Neuronal stem cell (in vitro differentiated cells): Measurements from ENCODE around the gene RALB.

Source experiments
- DNase-seq: peaks from one replicate; pipeline ENCODE4 v3.0.0-alpha.2; 2013; ENCODE audit warnings: low spot score
- H2AFZ ChIP-seq: one replicate; pipeline ENCODE4 v1.6.1; 2013; ENCODE audit warnings: mild to moderate bottlenecking, low read length, inconsistent platforms
- H2AK5ac ChIP-seq: 2 replicates; pipeline ENCODE4 v1.6.1; 2013; ENCODE audit warnings: low read depth, mild to moderate bottlenecking, inconsistent platforms, low read length, moderate library complexity, mixed read lengths
- H2BK120ac ChIP-seq: 2 replicates; pipeline ENCODE4 v1.6.1; 2013; ENCODE audit warnings: low read depth, mild to moderate bottlenecking, inconsistent platforms, low read length, moderate library complexity, mixed read lengths
- H2BK12ac ChIP-seq: one replicate; pipeline ENCODE4 v1.6.1; 2013; ENCODE audit warnings: low read length, inconsistent platforms
- H2BK15ac ChIP-seq: 2 replicates; pipeline ENCODE4 v1.6.1; 2013; ENCODE audit warnings: mild to moderate bottlenecking, low read length, inconsistent platforms, mixed read lengths
- H2BK5ac ChIP-seq: one replicate; pipeline ENCODE4 v1.6.1; 2013; ENCODE audit warnings: inconsistent platforms, mild to moderate bottlenecking, low read length, moderate library complexity
- H3K14ac ChIP-seq: one replicate; pipeline ENCODE4 v1.6.1; 2013; ENCODE audit warnings: low read length, inconsistent platforms
- H3K18ac ChIP-seq: 2 replicates; pipeline ENCODE4 v1.6.1; 2013; ENCODE audit warnings: low read length, inconsistent platforms
- H3K23ac ChIP-seq: 2 replicates; pipeline ENCODE4 v1.6.1; 2013; ENCODE audit warnings: low read depth, mild to moderate bottlenecking, mixed read lengths, low read length, inconsistent platforms; ENCODE audit not compliant: poor library complexity
- H3K27ac ChIP-seq: replicated peaks from 3 replicates; pipeline ENCODE4 v1.5.1; 2013; ENCODE audit warnings: low read length, inconsistent platforms
- H3K27me3 ChIP-seq, 3 experiments: 2 replicates each; pipeline ENCODE4 v1.6.1; 2013; ENCODE audit warnings: low read length in 3 of 3, mild to moderate bottlenecking in 2 of 3, inconsistent platforms in 1 of 3, low read depth in 1 of 3, mixed read lengths in 1 of 3, moderate library complexity in 1 of 3; ENCODE audit not compliant: control insufficient read depth in 3 of 3, insufficient read depth in 3 of 3
- H3K36me3 ChIP-seq, 2 donors: replicated peaks in 1 of 2; 2 replicates each; pipeline ENCODE4 v1.6.1; 2013; ENCODE audit warnings: low read length in 2 of 2; ENCODE audit not compliant: control insufficient read depth in 2 of 2, insufficient read depth in 2 of 2
- H3K4ac ChIP-seq: 2 replicates; pipeline ENCODE4 v1.6.1; 2013; ENCODE audit warnings: inconsistent platforms, mild to moderate bottlenecking, low read length, moderate library complexity
- H3K4me1 ChIP-seq, 2 donors: 1 replicate in 1 of 2; 2 replicates in 1 of 2; pipeline ENCODE4 v1.6.1; 2013; ENCODE audit warnings: low read length in 2 of 2, low read depth in 1 of 2; ENCODE audit not compliant: control insufficient read depth in 2 of 2, insufficient read depth in 1 of 2
- H3K4me2 ChIP-seq: one replicate; pipeline ENCODE4 v1.6.1; 2013; ENCODE audit warnings: mild to moderate bottlenecking, low read length, inconsistent platforms; ENCODE audit not compliant: insufficient read depth, poor library complexity, severe bottlenecking
- H3K4me3 ChIP-seq, 2 donors: 2 replicates each; pipeline ENCODE4 v1.5.1; 2013; ENCODE audit warnings: low read length in 2 of 2, mild to moderate bottlenecking in 2 of 2, inconsistent platforms in 1 of 2, moderate library complexity in 1 of 2
- H3K79me1 ChIP-seq: one replicate; pipeline ENCODE4 v1.6.1; 2013; ENCODE audit warnings: low read depth, mild to moderate bottlenecking, inconsistent platforms, low read length, moderate library complexity
- H3K9ac ChIP-seq: one replicate; pipeline ENCODE4 v1.6.1; 2013; ENCODE audit warnings: mild to moderate bottlenecking, low read depth, low read length, inconsistent platforms; ENCODE audit not compliant: poor library complexity
- H3K9me3 ChIP-seq, 2 donors: replicated peaks in 1 of 2; 2 replicates each; pipeline versions ENCODE3 to v1.6.1; 2013; ENCODE audit warnings: low read length in 2 of 2, mild to moderate bottlenecking in 2 of 2, inconsistent platforms in 1 of 2, low read depth in 1 of 2, mixed read lengths in 1 of 2, moderate library complexity in 1 of 2; ENCODE audit not compliant: control insufficient read depth in 2 of 2, insufficient read depth in 1 of 2
- H4K8ac ChIP-seq: one replicate; pipeline ENCODE4 v1.6.1; 2013; ENCODE audit warnings: low read depth, mild to moderate bottlenecking, inconsistent platforms, low read length, moderate library complexity
- H4K91ac ChIP-seq: one replicate; pipeline ENCODE4 v1.6.1; 2013; ENCODE audit warnings: low read length, low read depth, mild to moderate bottlenecking, inconsistent platforms; ENCODE audit not compliant: poor library complexity
- WGBS, 2 donors: extraction: QIAGEN DNeasy Blood & Tissue Kit; methylation state at CpG; one replicate each; pipeline ENCODE4 v1.1.7; 2013; ENCODE audit warnings: missing lambda C conversion rate in 2 of 2, mixed read lengths in 1 of 2; ENCODE audit not compliant: insufficient read length in 2 of 2, insufficient replicate concordance in 1 of 2; ENCODE audit errors: extremely low coverage in 2 of 2; 5-methylcytosine and 5-hydroxymethylcytosine counted together

Gene RALB

DNA sequence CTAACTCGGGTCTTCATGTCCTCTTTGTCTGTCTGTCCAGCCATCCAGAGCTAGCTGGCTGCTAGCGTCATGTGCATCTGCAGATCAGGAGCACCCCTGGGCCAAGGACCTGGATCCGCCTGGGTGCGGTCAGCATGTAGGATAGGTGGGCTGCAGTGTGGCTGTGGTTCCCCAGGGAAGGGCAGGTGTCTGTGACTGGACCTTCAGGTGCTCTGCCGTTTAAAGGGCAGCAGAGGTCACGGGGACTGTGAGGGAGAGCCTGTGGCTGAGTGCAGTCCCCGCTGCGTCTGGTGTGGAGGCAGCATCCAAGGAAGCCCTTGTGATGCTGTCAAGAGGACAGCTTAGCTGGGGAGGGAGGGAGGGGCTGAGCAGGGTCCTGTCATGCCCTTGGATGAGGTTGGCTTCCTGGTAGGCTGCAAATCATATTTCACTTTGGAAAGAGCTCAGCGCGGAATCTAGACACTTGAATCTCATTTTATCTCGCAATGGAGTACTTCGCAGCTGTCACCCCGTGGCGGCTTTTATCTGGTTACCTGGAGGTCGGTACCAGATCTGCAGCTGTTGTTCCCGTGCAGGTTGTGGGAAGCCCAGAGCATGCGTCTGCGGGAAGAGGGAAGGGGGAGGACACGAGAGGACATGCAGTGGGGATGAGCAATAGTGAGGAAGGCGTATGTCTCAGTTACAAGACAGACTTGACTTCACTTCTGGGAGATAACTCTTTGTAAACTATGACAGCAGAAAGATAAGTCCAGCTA, 5.9 kb upstream of the RALB start:
- H3K27ac ChIP-seq, result no peak overlapping the region
- no peak overlapping the region for H4K8ac ChIP-seq
- no peak overlapping the region for H3K4ac ChIP-seq
- no peaks in the 10 kb centered on the region for H3K36me3 ChIP-seq
- peak overlapping the region; percentile 24 for H2BK12ac ChIP-seq
- H2BK15ac ChIP-seq, result no peak overlapping the region
- no peak for DNase-seq
- H2BK120ac ChIP-seq, result no peak overlapping the region
- no peaks in the 10 kb centered on the region for H3K9me3 ChIP-seq
- no peak overlapping the region for H2AK5ac ChIP-seq
- peaks cover 0 to 35% (median 0%) of the 10 kb centered on the region in 3 experiments for H3K27me3 ChIP-seq
- H3K18ac ChIP-seq, result peak overlapping the region; percentile 69
- no peaks in the 10 kb centered on the region for H3K79me1 ChIP-seq
- peak overlapping the region; percentile 20 for H2AFZ ChIP-seq
- no peak overlapping the region for H3K23ac ChIP-seq
- H3K4me2 ChIP-seq, result no peak overlapping the region
- no peak overlapping the region for H3K4me3 ChIP-seq
- peaks cover 14 to 15% of the 10 kb centered on the region in 2 donors for H3K4me1 ChIP-seq
- H2BK5ac ChIP-seq, result no peak overlapping the region
- H4K91ac ChIP-seq, result no peak overlapping the region
- H3K9ac ChIP-seq, result no peak overlapping the region
- no CpG with 5 or more reads among the region's 20 CpGs for WGBS, 2 donors
- H3K14ac ChIP-seq, result no peak overlapping the region

- H4K8ac ChIP-seq, result no peak overlapping the region
- no CpG with 5 or more reads among the region's 6 CpGs for WGBS, 2 donors
- no peak overlapping the region for H3K9ac ChIP-seq
- no peak overlapping the region for H2AFZ ChIP-seq
- no peak overlapping the region for H2BK12ac ChIP-seq
- no peak overlapping the region for H2AK5ac ChIP-seq
- no peak overlapping the region for H3K4me3 ChIP-seq
- no peak overlapping the region for H3K27ac ChIP-seq
- H2BK5ac ChIP-seq, result no peak overlapping the region
- DNase-seq, result no peak
- H3K4ac ChIP-seq, result no peak overlapping the region
- no peaks in the 10 kb centered on the region for H3K36me3 ChIP-seq
- H3K23ac ChIP-seq, result no peak overlapping the region
- no peak overlapping the region for H2BK120ac ChIP-seq
- H4K91ac ChIP-seq, result no peak overlapping the region
- H3K79me1 ChIP-seq, result no peaks in the 10 kb centered on the region
- H2BK15ac ChIP-seq, result no peak overlapping the region
- H3K18ac ChIP-seq, result peak overlapping the region; percentile 32
- peaks cover 0 to 38% (median 3%) of the 10 kb centered on the region in 3 experiments for H3K27me3 ChIP-seq
- H3K4me1 ChIP-seq, result peaks cover 15 to 17% of the 10 kb centered on the region in 2 donors
- no peaks in the 10 kb centered on the region for H3K9me3 ChIP-seq
- no peak overlapping the region for H3K4me2 ChIP-seq
- H3K14ac ChIP-seq, result no peak overlapping the region
Observed at GRCh38 chr2:120247851-120248250, 4.8 kb upstream of the RALB start.

GRCh38 chr2:120250640-120251039, 2.0 kb upstream of the RALB start:
- peaks cover 2% of the 10 kb centered on the region for H3K79me1 ChIP-seq
- H2BK15ac ChIP-seq, result no peak overlapping the region
- WGBS, 2 donors, result no CpG with 5 or more reads among the region's 4 CpGs
- H3K9ac ChIP-seq, result no peak overlapping the region
- H2AFZ ChIP-seq, result no peak overlapping the region
- peaks cover 0 to 38% (median 3%) of the 10 kb centered on the region in 3 experiments for H3K27me3 ChIP-seq
- H3K9me3 ChIP-seq, result no peaks in the 10 kb centered on the region
- H3K18ac ChIP-seq, result no peak overlapping the region
- DNase-seq, result no peak
- H3K23ac ChIP-seq, result no peak overlapping the region
- no peak overlapping the region for H3K14ac ChIP-seq
- H2AK5ac ChIP-seq, result no peak overlapping the region
- H3K4me2 ChIP-seq, result no peak overlapping the region
- no peak overlapping the region for H3K27ac ChIP-seq
- H3K4me3 ChIP-seq, result no peak overlapping the region
- H4K8ac ChIP-seq, result no peak overlapping the region
- no peak overlapping the region for H4K91ac ChIP-seq
- no peak overlapping the region for H2BK12ac ChIP-seq
- H3K36me3 ChIP-seq, result no peaks in the 10 kb centered on the region
- H3K4me1 ChIP-seq, result peaks cover 15 to 16% of the 10 kb centered on the region in 2 donors
- no peak overlapping the region for H3K4ac ChIP-seq
- H2BK5ac ChIP-seq, result no peak overlapping the region
- no peak overlapping the region for H2BK120ac ChIP-seq

- Histone ChIP-seq H3K79me1 (peaks cover 2% of the 10 kb centered on the region), H2BK15ac (no peak overlapping the region), H3K27me3 (peaks cover 0 to 38% (median 3%) of the 10 kb centered on the region in 3 experiments), H3K36me3 (no peaks in the 10 kb centered on the region), H3K9ac (no peak overlapping the region), H2AFZ (no peak overlapping the region), H3K27ac (no peak overlapping the region), H3K14ac (no peak overlapping the region), H2BK12ac (no peak overlapping the region), H3K4me3 (no peak overlapping the region), H4K8ac (no peak overlapping the region), H2BK5ac (no peak overlapping the region), H3K9me3 (no peaks in the 10 kb centered on the region), H4K91ac (no peak overlapping the region), H3K4me1 (peaks cover 12 to 15% of the 10 kb centered on the region in 2 donors), H3K4me2 (no peak overlapping the region), H3K23ac (no peak overlapping the region), H2AK5ac (no peak overlapping the region), H2BK120ac (no peak overlapping the region), H3K18ac (no peak overlapping the region), H3K4ac (no peak overlapping the region)
- no peak for DNase-seq
- no CpG with 5 or more reads among the region's 3 CpGs for WGBS, 2 donors
Observed at GRCh38 chr2:120251078-120251477, 1.6 kb upstream of the RALB start.
